ENCODE results near the gene ADGRG4.

ADGRG4 gene

DNA sequence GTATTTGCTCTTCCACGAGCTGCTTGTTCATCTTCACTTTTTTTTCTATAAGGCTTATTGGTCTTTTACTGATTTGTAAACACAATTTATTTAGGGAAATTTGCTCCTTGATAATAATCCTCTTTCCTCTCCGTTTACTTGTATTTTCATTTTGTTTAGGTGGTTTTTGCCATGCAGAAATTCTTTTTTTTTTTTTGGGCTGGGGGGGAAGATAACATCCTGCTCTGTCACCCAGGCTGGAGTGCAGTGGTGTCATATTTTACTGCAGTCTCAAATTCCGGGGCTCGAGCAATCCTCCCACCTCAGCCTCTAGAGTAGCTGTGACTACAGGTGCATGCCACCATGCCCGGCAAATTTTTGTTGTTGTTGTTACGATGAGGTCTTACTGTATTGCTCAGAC, 155.4 kb downstream of the ADGRG4 start:
- no peak for DNase-seq (ENCODE audit: low read depth, low spot score)

DNA sequence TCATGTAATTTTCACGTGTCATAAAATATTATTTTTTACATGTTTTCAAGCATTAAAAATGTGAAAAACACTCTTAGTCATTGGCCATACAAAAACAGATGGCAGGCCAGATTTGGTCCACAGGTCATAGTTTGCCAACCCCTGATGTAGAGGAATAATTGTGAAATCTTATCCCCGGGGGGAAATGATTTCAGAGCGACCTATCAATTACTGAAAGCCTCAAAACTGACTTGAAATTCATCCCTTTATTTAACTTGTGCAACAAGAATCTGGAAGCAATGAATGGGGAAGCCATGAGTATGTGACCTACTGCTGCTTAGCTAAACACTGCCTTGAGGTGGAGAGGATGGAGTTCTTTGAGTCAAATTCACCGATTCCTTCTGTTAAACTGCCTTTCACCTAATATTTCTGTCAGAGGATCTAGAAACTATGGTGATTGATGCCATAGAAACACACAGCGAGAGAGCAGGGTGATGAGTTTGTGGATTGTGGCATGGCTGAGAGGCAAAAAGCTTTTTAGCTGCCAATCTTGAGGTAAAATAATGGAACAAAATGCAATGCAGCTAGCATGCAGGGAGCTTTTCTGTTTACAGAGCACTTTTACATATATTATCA, 156.6 kb downstream of the ADGRG4 start:
- DNase-seq (ENCODE audit: low read depth, low spot score), result no peak

DNA sequence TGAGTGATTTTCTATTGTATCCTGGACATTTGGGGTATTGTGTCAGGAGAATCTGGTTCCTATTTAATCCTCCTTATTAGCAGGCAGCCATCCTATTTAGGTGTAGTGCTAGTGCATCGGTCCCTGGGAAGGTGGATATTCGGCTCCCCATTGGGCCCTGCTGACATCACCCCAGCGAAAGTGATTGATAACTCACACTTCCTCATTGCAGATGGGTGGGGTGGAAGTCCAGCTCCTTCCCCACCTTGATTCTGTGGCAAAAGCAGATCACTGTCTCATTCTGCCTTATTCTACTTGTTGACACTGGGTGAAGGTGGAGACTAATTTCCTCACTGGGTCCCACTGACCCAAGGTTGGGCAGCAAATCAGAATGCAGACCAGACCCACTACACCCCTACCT, 163.8 kb downstream of the ADGRG4 start:
- DNase-seq (ENCODE audit: low read depth, low spot score), result no peak
